ENCODE data around the gene GNAO1.

GRCh38 chr16:56315955-56316354 lies 124.7 kb downstream of the GNAO1 start:
- TF ChIP-seq POLR2A (IDR thresholded peaks at IDR 0.05) = no peak
- TF ChIP-seq CTCF (IDR thresholded peaks at IDR 0.05) = no peak
